Esophagus muscularis mucosa (tissue), 4 donors: ENCODE data around the gene MSI2. TPM values are rescaled to one million over a fixed set of nuclear protein-coding genes. Genes with fewer than 3 reads are reported as not detected.

ENCODE experiments used
- DNase-seq: peaks from one replicate; pipeline ENCODE4 v3.0.0-alpha.2; 2017; ENCODE audit errors: extremely low spot score
- H3K27ac ChIP-seq, 4 donors: fragments of 200-600 bp; sonication (generic); replicated peaks in 1 of 4; 1 replicate in 3 of 4; 2 replicates in 1 of 4; pipeline ENCODE4 v1.5.1; 2016 to 2019; ENCODE audit warnings: mild to moderate bottlenecking in 1 of 4
- H3K27me3 ChIP-seq, 4 donors: fragments of 200-600 bp; sonication (generic); one replicate each; pipeline versions ENCODE4 v1.5.1 to v1.6.0; 2016 to 2019
- H3K36me3 ChIP-seq, 4 donors: fragments of 200-600 bp; sonication (generic); one replicate each; pipeline ENCODE4 v1.5.1; 2016 to 2019
- H3K4me1 ChIP-seq, 4 donors: fragments of 200-600 bp; sonication (generic); one replicate each; pipeline ENCODE4 v1.5.1; 2016 to 2019
- H3K4me3 ChIP-seq, 4 donors: fragments of 200-600 bp; sonication (generic); 1 replicate in 2 of 4; 2 replicates in 2 of 4; pipeline ENCODE4 v1.5.1; 2016 to 2019; ENCODE audit warnings: mild to moderate bottlenecking in 4 of 4, moderate library complexity in 1 of 4
- H3K9me3 ChIP-seq, 4 donors: fragments of 200-600 bp; sonication (generic); 1 replicate in 3 of 4; 2 replicates in 1 of 4; pipeline ENCODE4 v1.5.1; 2016 to 2019
- CTCF ChIP-seq, 3 experiments: fragments of 200-600 bp in 2 of 3; fragments of 450-650 bp in 1 of 3; sonication (generic) in 2 of 3; IDR thresholded peaks; one replicate each; pipeline ENCODE4 v1.5.1; 2017 to 2019; ENCODE audit warnings: antibody characterized with exemption in 3 of 3, mild to moderate bottlenecking in 2 of 3, moderate library complexity in 1 of 3
- EP300 ChIP-seq: sonication (generic); formaldehyde crosslinking; IDR thresholded peaks from one replicate; pipeline ENCODE4 v1.6.1; 2017; ENCODE audit warnings: antibody characterized with exemption
- POLR2A ChIP-seq: fragments of 450-650 bp; IDR thresholded peaks from one replicate; pipeline ENCODE4 v1.6.1; 2017; ENCODE audit warnings: antibody characterized with exemption, moderate library complexity, mild to moderate bottlenecking, low read depth
- POLR2AphosphoS5 ChIP-seq, 2 donors: sonication (generic); formaldehyde crosslinking; IDR thresholded peaks; one replicate each; pipeline ENCODE4 v1.6.1; 2017; ENCODE audit warnings: antibody characterized with exemption in 2 of 2
- WGBS: methylation state at CpG from one replicate; pipeline ENCODE4 v1.1.5; 2018; 5-methylcytosine and 5-hydroxymethylcytosine counted together
- intact Hi-C: fragments of 100-400 bp; cut with DNase I; formaldehyde crosslinking; loops from one replicate; pipeline ENCODE4 v1.15.1; 2023
- total RNA-seq, 4 donors: library from RNA; depleted of rRNA; stranded (reverse); fragments of >200 nt; gene quantifications; one replicate each; pipeline versions ENCODE4 v1.1.0 to v1.2.1, GENCODE V29; 2016

Gene MSI2
- total RNA-seq, 4 donors from 2014 or later: 28.8 to 39.0 (median 29.6) TPM

GRCh38 chr17:57269052-57269451 is 12.7 kb downstream of the MSI2 start:
- no peak overlapping the region for H3K4me3 ChIP-seq
- DNase-seq: no peak
- no peaks in the 10 kb centered on the region for H3K27me3 ChIP-seq
- no peaks in the 10 kb centered on the region for H3K9me3 ChIP-seq
- H3K27ac ChIP-seq: no peak overlapping the region
- 96% methylated on average over 3 of the region's 3 CpGs for WGBS
- intact Hi-C loops: no loop called here
- TF ChIP-seq EP300 (no peak), POLR2AphosphoS5 (IDR thresholded peaks at IDR 0.05) (no peak)
- peaks cover 0 to 15% (median 6%) of the 10 kb centered on the region in 4 donors for H3K4me1 ChIP-seq
- H3K36me3 ChIP-seq: peaks cover under 1 to 54% (median 38%) of the 10 kb centered on the region in 4 donors

GRCh38 chr17:57269598-57270255 is 13.4 kb downstream of the MSI2 start:
- TF ChIP-seq CTCF (IDR thresholded peaks at IDR 0.05) (no peak), POLR2AphosphoS5 (IDR thresholded peaks at IDR 0.05) (no peak), POLR2A (no peak), EP300 (no peak)
- WGBS: 95% methylated on average over 8 of the region's 8 CpGs
- Histone ChIP-seq H3K4me3 (no peak overlapping the region), H3K36me3 (peaks cover 5 to 54% (median 36%) of the 10 kb centered on the region in 4 donors), H3K27me3 (no peaks in the 10 kb centered on the region), H3K4me1 (peaks cover 0 to 15% (median 6%) of the 10 kb centered on the region in 4 donors), H3K9me3 (no peaks in the 10 kb centered on the region), H3K27ac (no peak overlapping the region)
- no peak for DNase-seq
- intact Hi-C loops: no loop called here

GRCh38 chr17:57270801-57271245 is 14.5 kb downstream of the MSI2 start:
- Histone ChIP-seq H3K36me3 (peaks cover 5 to 51% (median 33%) of the 10 kb centered on the region in 4 donors), H3K27me3 (no peaks in the 10 kb centered on the region), H3K4me3 (no peak overlapping the region), H3K27ac (no peak overlapping the region), H3K9me3 (no peaks in the 10 kb centered on the region), H3K4me1 (peaks cover 0 to 15% (median 6%) of the 10 kb centered on the region in 4 donors)
- 70% methylated on average over 7 of the region's 7 CpGs for WGBS
- intact Hi-C loops: no loop called here
- DNase-seq: no peak
- TF ChIP-seq POLR2A: no peak
- no peak for TF ChIP-seq CTCF (IDR thresholded peaks at IDR 0.05)
- no peak for TF ChIP-seq POLR2AphosphoS5 (IDR thresholded peaks at IDR 0.05)
- TF ChIP-seq EP300: no peak

GRCh38 chr17:57271821-57272220 is 15.5 kb downstream of the MSI2 start:
- H3K4me1 ChIP-seq: peaks cover 0 to 15% (median 6%) of the 10 kb centered on the region in 4 donors
- intact Hi-C loops: no loop called here
- TF ChIP-seq POLR2AphosphoS5 (IDR thresholded peaks at IDR 0.05) (no peak), CTCF (IDR thresholded peaks at IDR 0.05) (no peak), EP300 (no peak), POLR2A (no peak)
- WGBS: 93% methylated on average over 6 of the region's 6 CpGs
- DNase-seq: no peak
- H3K27ac ChIP-seq: no peak overlapping the region
- H3K36me3 ChIP-seq: peaks cover 5 to 48% (median 30%) of the 10 kb centered on the region in 4 donors
- no peaks in the 10 kb centered on the region for H3K27me3 ChIP-seq
- H3K9me3 ChIP-seq: no peaks in the 10 kb centered on the region
- H3K4me3 ChIP-seq: no peak overlapping the region

GRCh38 chr17:57273490-57273889 is 17.2 kb downstream of the MSI2 start:
- H3K27ac ChIP-seq: no peak overlapping the region
- H3K4me1 ChIP-seq: peaks cover 0 to 15% (median 6%) of the 10 kb centered on the region in 4 donors
- no peak overlapping the region for H3K4me3 ChIP-seq
- WGBS: 98% methylated on average over 6 of the region's 6 CpGs
- H3K36me3 ChIP-seq: peaks cover 5 to 36% (median 18%) of the 10 kb centered on the region in 4 donors
- no peaks in the 10 kb centered on the region for H3K27me3 ChIP-seq
- no peak for TF ChIP-seq POLR2AphosphoS5 (IDR thresholded peaks at IDR 0.05)
- DNase-seq: no peak
- intact Hi-C loops: no loop called here
- H3K9me3 ChIP-seq: no peaks in the 10 kb centered on the region
